ENCODE measurements around the gene COL18A1. TPM values are rescaled to one million over a fixed set of nuclear protein-coding genes. Genes with fewer than 3 reads are reported as not detected.

Gene COL18A1
- total and polyA plus RNA-seq, 7 donors, result 4.4 to 197 (median 39.7) TPM

- TF ChIP-seq POLR2A (IDR thresholded peaks at IDR 0.05), result no peak
- no peak for TF ChIP-seq CTCF (IDR thresholded peaks at IDR 0.05)
- TF ChIP-seq EP300 (IDR thresholded peaks at IDR 0.05), result no peak
- no peak for TF ChIP-seq POLR2AphosphoS5 (IDR thresholded peaks at IDR 0.05)
- intact Hi-C loops (cut with DNase I), result no loop called here
- no peaks in the 10 kb centered on the region for H3K9me3 ChIP-seq
- DNase-seq, result no peak
- 82 to 88% methylated on average over 37 of the region's 37 CpGs for WGBS, 2 donors
- peaks cover 0 to 33% (median 10%) of the 10 kb centered on the region in 4 donors for H3K4me1 ChIP-seq
- no peak overlapping the region for H3K27ac ChIP-seq
- H3K36me3 ChIP-seq, result no peaks in the 10 kb centered on the region
- no peak overlapping the region for H3K4me3 ChIP-seq
- no peaks in the 10 kb centered on the region for H3K27me3 ChIP-seq
Observed at GRCh38 chr21:45424854-45425795, 20.2 kb downstream of the COL18A1 start.

- intact Hi-C loops (cut with DNase I), result no loop called here
- WGBS, 2 donors, result 63 to 78% methylated on average over 45 of the region's 45 CpGs
- TF ChIP-seq EP300 (IDR thresholded peaks at IDR 0.05) (peak in 1 of 4 donors; percentile 70), POLR2AphosphoS5 (IDR thresholded peaks at IDR 0.05) (peak in 2 of 4 donors; percentile 32 to 76), POLR2A (IDR thresholded peaks at IDR 0.05) (no peak), CTCF (IDR thresholded peaks at IDR 0.05) (no peak)
- H3K4me1 ChIP-seq, result peaks cover 0 to 43% (median 18%) of the 10 kb centered on the region in 4 donors
- H3K27ac ChIP-seq, result peak overlapping the region; percentile 33 to 75 (median 61)
- H3K36me3 ChIP-seq, result no peaks in the 10 kb centered on the region
- H3K27me3 ChIP-seq, result no peaks in the 10 kb centered on the region
- DNase-seq, result peak; percentile 94
- no peak overlapping the region for H3K4me3 ChIP-seq
- H3K9me3 ChIP-seq, result no peaks in the 10 kb centered on the region
Observed at GRCh38 chr21:45427331-45428271, 22.6 kb downstream of the COL18A1 start.

- Histone ChIP-seq H3K36me3 (no peaks in the 10 kb centered on the region), H3K4me3 (no peak overlapping the region), H3K4me1 (peaks cover 0 to 52% (median 27%) of the 10 kb centered on the region in 4 donors), H3K27me3 (no peaks in the 10 kb centered on the region), H3K9me3 (no peaks in the 10 kb centered on the region), H3K27ac (peak overlapping the region in 1 of 4 donors; percentile 75)
- 88 to 93% methylated on average over 18 of the region's 18 CpGs for WGBS, 2 donors
- no peak for TF ChIP-seq POLR2A (IDR thresholded peaks at IDR 0.05)
- no peak for TF ChIP-seq EP300 (IDR thresholded peaks at IDR 0.05)
- TF ChIP-seq CTCF (IDR thresholded peaks at IDR 0.05), result no peak
- TF ChIP-seq POLR2AphosphoS5 (IDR thresholded peaks at IDR 0.05), result no peak
- intact Hi-C loops (cut with DNase I), result no loop called here
- no peak for DNase-seq
Observed at GRCh38 chr21:45428534-45428933, 23.6 kb downstream of the COL18A1 start.

GRCh38 chr21:45429221-45430175 is 24.5 kb downstream of the COL18A1 start:
- Histone ChIP-seq H3K4me1 (peaks cover 0 to 60% (median 32%) of the 10 kb centered on the region in 4 donors), H3K36me3 (no peaks in the 10 kb centered on the region), H3K27me3 (no peaks in the 10 kb centered on the region), H3K27ac (no peak overlapping the region), H3K4me3 (no peak overlapping the region), H3K9me3 (no peaks in the 10 kb centered on the region)
- intact Hi-C loops (cut with DNase I), result no loop called here
- TF ChIP-seq POLR2AphosphoS5 (IDR thresholded peaks at IDR 0.05) (no peak), EP300 (IDR thresholded peaks at IDR 0.05) (no peak), CTCF (IDR thresholded peaks at IDR 0.05) (no peak), POLR2A (IDR thresholded peaks at IDR 0.05) (no peak)
- DNase-seq, result no peak
- 90 to 91% methylated on average over 32 of the region's 32 CpGs for WGBS, 2 donors

Data from sigmoid colon (tissue), 7 donors.